Right lobe of liver (tissue), 4 donors: ENCODE measurements around the gene MAP3K13.

Experiments
- POLR2A ChIP-seq: fragments of 450-650 bp; IDR thresholded peaks from one replicate; pipeline ENCODE4 v1.6.1; 2017; ENCODE audit warnings: antibody characterized with exemption, mild to moderate bottlenecking
- TF ChIP-seq, protein P1 (sequence below), 4 donors: fragments of 200-600 bp in 3 of 4; fragments of 450-650 bp in 1 of 4; IDR thresholded peaks; one replicate each; pipeline versions ENCODE4 v1.5.1 to v1.8.0; 2016 to 2022; ENCODE audit warnings: antibody characterized with exemption in 4 of 4, mild to moderate bottlenecking in 2 of 4
- donor health status: DM: no; HTN: no; CAD: no.
- donor health status: DM: no; HTN: no; CAD: no.
- donor health status: DM: no; HTN: yes; CAD: no.

DNA sequence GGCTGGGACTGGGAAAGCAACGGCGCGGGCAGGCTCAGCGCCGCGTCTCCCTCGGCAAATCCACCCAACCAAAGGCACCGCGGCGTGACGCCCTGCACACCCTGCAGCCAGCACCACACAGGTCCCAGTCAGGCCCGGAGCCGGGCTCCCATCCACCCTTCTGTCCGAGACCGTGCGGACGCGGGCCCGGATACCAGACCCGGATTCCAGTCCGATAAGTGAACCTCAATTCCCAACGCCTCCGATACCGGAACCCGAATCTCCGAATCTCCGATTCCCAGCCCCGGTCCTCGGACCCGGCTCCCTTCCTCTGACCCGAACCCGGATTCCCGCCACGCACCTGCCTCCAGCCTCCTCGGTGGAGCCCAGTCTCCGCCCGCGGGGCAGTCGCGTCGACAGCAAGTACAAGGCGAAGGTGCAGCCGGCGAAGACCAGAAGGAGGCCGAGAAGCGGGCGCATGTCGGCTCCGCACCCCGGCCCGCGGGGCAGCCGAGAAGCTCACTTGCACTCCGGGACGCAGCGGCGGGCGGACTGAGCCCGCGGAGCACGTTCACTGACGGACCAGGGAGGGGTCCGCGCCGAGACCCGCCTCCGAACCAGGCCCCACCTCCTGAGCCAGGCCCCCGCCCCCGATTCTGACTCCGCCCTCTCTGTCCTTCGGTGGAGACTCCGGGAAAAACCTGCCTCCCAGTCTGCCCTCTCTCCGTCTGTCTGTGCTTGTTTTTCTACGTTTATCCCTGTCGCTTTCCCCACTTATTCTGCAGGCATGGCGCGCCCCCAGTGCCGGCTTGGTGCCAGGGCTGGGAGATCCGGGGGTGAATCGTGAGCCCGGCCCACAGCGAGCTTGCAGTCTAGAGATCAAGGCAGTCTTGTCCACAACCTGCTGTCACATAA is 135.8 kb downstream of the MAP3K13 start, which contains the start of gene TMEM41A:
- TF ChIP-seq, protein P1, sequence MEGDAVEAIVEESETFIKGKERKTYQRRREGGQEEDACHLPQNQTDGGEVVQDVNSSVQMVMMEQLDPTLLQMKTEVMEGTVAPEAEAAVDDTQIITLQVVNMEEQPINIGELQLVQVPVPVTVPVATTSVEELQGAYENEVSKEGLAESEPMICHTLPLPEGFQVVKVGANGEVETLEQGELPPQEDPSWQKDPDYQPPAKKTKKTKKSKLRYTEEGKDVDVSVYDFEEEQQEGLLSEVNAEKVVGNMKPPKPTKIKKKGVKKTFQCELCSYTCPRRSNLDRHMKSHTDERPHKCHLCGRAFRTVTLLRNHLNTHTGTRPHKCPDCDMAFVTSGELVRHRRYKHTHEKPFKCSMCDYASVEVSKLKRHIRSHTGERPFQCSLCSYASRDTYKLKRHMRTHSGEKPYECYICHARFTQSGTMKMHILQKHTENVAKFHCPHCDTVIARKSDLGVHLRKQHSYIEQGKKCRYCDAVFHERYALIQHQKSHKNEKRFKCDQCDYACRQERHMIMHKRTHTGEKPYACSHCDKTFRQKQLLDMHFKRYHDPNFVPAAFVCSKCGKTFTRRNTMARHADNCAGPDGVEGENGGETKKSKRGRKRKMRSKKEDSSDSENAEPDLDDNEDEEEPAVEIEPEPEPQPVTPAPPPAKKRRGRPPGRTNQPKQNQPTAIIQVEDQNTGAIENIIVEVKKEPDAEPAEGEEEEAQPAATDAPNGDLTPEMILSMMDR (IDR thresholded peaks at IDR 0.05): peak in 1 of 4 donors; percentile 2
- TF ChIP-seq POLR2A: peak; percentile 94
